HuH-7 (cell line): ENCODE results near the gene PLEKHA5.
"Not testable (repeated sequence)": the region's sequence is repeated elsewhere in the genome, so short reads cannot be mapped to it uniquely, and the experiment has no call there.

ENCODE experiments used
- DNase-seq: peaks from one replicate; pipeline ENCODE4 v3.0.0; 2011; ENCODE audit warnings: low spot score

PLEKHA5 gene

DNA sequence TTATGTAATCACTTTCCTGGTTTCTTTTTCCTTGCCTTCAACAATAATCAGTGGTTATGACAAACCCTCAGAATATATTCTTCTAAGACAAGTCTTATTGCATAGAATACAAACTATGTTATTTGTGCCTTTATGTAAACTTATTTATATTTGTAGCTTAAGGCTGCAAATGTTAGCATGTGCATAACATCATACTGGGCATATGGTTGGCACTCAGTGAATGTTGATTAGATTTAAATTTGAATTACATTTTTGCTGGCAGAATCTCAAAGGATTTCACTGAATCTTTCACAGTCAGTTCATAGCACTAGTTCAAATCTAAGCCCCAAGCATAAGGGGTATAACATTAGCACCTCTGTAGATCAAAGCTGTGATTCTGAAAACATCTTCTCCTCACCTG, 196.6 kb downstream of the PLEKHA5 start:
- no peak for DNase-seq

DNA sequence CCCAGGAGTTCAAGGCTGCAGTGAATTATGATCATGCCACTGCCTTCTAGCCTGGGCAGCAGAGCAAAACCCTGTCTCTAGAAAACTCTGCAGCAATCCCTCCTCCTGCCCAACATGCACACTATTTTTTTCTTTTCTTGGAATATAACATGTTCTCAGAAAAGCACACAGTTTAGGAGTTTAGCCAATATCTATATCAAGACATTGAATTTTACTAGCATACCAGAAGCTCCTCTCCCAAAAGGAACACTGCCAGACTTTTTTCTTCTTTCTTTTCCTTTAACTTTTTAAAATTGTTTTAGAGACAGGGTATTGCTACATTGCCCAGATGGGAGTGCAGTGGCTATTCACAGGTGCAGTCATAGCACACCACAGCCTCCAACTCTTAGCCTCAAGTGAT, 202.7 kb downstream of the PLEKHA5 start:
- DNase-seq: no peak

DNA sequence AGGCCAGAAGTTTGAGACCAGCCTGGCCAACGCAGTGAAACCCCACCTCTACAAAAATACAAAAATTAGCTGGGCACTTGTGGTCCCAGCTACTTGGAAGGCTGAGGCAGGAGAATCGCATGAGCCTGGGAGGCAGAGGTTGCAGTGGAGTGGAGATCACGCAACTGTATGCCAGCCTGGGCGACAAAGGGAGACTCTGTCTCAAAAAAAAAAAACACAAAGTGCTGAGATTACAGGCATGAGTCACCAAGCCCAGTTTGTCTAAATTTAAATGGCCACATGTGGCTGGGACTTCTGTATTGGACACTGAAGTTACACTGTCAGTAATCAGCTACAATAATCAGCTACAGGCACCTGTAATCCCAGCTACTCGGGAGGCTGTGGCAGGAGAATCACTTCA, 208.9 kb downstream of the PLEKHA5 start:
- no peak for DNase-seq

DNA sequence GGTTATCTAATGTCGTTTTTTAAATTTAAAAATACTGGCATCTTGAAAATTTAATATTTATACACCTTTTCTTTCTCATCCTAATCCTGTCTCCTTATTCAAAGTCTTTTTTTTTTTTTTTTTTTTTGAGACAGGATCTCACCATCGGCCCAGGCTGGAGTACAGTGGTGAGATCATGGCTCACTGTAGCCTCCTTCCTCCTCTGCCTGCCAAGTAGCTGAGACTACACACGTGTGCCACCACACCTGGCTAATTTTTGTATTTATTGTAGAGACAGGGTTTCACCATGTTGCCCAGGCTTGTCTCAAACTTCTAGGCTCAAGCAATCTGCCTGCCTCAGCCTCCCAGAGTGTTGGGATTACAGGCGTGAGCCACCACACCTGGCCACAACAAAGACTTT, 221.3 kb downstream of the PLEKHA5 start:
- DNase-seq: not testable (repeated sequence)

DNA sequence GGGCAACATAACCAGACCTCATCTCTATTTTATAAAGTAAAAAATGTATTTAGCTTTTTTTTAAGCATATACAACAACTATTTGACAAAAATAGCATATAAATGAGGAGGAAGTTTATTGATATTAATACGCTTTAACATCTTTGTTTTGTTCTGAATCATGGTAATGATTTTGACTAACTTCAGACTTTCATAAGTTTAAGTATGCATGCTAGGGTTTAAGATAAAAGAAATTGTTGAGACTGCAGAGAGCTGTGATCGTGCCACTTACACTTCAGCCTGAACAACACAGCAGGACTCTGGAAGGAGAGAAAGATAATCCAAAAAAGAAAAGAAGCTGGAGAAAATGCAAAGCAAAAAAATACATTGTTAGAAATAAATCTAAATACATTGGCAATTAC, 221.8 kb downstream of the PLEKHA5 start:
- no peak for DNase-seq

DNA sequence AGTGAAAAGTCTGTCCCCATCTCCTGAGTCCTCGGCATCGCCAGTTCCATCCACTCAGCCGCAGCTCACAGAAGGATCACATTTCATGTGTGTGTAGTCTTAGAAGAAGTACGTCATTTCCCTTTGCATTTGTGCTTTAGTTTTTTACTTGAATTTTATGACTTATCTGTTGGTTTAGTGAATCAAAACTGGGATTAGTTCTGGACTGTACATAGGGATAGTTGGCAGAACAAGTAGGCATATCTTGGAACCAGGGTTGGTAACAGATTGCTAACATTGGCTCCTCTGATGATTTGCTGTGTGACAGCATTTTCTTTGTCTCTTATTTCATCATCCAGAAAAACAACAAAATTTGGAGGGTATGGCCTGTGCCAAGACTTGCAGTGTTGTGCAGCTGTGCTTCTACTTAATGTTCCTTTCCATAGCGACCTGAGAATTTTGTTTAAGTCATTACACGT, 240.2 kb downstream of the PLEKHA5 start:
- DNase-seq: no peak

DNA sequence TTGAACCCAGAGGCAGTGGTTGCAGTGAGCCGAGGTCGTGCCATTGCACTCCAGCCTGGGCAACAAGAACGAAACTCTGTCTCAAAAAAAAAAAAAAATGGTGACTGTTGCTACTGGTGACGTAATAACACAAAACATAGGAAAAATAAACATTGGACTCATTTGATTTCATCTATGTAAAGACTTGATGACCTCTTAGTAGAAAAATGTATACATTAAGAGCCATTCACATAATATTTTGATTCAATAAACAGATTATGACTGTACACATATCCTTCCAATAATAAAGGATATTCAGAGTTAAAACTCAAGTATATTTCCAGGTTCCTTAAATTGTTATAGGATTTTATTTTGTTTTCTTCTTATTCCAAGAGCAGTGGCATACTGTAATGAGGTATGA, 244.1 kb downstream of the PLEKHA5 start:
- no peak for DNase-seq

DNA sequence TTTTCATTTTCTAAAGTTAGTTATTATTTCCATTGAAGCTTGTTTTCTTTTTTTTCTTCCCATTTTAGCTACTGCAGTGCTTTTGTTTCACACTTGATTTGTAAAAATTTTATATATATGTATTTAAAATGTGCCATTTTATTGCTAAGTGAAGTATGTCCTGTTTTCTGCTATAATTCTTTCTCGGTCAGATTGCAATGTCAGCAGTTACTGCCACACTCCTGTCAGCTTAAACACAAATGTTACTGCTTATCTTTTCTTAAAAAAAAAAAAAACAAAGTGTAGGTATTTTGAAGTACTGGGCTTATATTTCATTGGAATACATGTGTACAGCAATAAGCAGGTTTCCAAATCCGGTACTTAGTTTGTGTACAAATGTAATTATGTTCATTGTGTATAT, 246.4 kb downstream of the PLEKHA5 start:
- no peak for DNase-seq

DNA sequence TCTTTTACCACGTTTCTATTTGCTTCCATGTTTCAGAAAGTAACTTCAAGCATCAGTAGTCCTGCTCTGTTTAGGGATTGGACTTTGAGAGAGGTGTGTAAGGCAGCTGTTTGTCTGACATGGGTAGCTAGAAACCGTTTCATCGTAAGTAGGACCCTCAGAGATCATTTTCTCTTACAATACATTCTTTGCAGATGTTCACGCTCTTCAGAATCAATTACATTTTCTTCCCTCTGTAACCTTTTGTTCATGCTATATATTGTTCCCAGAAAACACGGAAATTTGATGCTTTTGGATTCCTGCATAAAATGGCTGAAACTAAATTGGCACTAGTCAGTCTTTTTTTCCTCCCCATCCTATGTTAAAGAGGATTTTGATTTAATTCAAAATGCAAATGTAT, 247.2 kb downstream of the PLEKHA5 start:
- DNase-seq: no peak

DNA sequence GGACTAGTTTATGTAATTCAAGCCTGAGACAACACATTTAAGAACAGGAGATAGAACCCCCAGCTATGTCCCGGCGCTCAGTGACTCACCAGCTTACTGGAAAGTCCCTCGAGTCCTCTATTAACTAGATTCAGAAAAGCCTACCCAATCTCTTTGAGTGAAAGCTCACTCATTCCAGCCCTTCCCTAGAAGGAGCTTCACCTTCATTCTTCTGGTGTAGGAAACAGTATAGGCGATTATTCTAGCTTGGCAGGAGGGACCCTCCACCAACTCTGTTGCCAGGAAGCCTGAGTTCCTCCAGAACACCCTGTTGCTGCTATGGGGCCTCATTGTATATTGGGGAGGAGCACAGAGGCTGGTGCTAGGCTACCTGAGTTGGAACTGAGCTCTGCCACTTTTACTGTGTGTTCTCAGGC, 252.6 kb downstream of the PLEKHA5 start:
- no peak for DNase-seq

DNA sequence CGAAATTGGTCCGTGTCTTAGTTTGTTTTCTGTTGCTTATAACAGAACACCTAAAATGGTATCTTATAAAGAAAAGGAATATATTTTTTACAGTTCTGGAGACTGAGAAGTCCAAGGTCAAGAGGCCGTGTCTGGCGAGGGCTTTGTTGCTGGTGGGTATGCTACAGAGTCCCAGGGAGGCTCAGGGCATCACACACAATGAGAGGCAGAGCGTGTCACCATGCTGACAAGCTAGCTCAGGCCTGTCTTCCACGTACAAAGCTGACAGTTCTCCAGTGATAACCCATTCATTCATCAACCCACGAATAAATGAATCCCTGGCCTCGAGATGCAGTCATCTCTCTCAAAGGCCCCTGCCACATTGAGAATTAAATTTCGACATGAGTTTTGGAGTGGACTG, 253.0 kb downstream of the PLEKHA5 start:
- no peak for DNase-seq

DNA sequence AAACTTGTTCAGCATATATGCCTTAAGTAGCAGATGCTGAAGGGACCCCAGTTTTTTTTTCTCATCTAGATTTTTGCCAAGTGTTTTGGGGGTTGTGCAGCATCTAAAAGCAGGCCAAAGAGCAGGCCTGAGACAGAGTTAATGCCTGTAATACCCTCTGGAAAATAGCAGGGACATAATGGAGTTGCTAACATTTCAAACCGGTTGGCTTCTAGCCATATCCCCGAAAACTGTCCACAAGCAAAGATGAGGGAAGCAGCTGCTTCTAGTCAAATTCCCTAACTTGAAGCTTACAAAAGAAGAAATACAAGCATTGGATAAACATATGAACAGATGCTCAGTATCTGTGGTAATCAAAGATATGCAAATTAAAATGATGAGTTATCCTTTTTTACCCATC, 257.6 kb downstream of the PLEKHA5 start:
- no peak for DNase-seq

DNA sequence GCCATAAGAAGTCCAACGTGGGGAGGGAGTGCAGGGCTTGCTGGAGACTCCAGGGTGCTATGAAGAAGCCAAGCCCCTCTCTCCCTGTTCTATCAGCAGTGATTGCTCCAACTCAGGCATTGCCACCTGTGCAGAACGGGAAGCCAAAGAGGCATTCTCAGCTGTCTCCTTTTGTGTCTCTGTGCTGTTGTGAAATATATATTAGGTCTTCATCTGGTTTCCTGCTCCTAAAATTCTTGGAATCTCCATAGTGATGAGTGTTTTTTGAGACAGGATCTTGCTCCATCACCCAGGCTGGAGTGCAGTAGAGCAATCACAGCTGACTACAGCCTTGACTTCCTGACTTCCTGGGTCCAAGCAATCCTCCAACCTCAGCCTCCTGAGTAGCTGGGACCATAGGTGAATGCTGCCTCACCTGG, 258.6 kb downstream of the PLEKHA5 start:
- no peak for DNase-seq

DNA sequence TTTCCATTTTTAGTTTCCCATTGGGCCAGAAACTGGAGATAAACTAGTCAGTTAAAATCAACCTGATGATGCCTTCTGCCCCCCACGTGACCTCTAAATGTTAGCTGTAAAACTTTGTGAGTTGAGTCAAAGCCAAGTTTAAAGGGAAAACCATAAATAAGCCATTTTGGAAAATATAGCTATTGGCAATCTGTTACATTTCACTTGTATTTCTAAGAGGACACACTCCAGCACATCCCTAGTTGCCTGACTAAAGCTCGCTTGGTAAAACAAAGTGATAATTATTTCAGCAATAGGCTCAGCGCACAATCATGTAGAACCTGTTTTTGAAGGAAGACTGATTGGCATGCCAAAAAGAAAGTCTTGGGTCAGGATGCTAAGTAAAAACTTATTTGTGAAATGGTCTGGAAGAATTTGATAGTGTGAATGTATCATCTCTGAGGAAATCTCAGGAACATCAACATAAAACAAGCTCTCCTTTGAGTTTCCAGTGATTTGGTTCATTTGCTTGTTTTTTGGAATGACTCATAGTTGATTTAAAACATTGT, 260.6 kb downstream of the PLEKHA5 start:
- DNase-seq: no peak

DNA sequence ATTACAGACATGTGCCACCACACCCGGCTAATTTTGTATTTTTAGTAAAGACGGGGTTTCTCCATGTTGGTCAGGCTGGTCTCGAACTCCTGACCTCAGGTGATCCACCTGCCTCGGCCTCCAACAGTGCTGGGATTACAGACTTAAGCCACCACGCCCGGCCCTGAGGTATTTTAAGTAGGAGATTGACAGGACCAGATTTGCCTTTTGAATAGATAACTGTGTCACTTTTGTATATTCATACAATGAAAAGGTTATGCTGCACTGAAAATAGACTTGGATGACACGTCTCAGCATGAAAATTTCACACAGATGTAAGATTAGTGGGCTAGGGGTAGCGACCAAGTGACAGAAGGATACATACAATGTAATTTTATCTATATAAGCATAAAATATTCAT, 263.1 kb downstream of the PLEKHA5 start:
- DNase-seq: not testable (repeated sequence)

DNA sequence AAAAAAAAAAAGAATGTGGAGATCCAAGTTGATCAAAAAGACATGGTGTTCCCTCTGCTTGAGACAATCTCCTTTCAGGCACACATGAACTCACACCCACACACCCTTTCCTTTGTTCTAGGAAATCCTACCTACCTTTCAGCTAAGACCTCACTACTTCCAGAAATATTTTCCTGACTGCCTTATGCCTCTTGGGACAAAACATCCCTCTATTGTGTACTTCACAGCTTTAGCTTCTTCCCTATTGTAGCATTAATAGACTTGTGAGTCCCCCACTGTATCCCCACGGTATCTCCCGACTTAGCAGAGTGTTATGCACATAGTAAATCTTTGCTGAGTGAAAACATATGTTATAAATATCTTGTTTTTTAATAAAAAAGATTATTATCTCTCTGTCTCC, 264.9 kb downstream of the PLEKHA5 start:
- DNase-seq: no peak

DNA sequence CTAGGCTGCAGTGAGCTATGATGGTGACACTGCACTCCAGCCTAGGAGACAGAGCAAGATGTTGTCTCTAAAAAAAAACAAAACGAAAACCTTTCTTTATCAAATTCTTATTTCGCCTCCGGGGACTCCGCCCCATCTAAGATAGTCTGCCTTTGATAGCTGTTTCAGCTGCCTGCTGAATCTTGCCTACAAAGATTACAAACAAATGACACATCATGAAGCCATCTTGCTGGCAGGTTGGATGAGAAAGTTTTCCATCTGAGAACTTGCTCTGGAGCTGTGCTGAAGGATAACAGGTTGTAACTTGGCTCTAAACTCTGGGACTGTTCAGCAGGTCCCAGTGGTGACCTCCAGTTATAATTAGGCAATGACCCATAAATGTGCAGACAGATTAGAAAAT, 268.0 kb downstream of the PLEKHA5 start:
- DNase-seq: no peak

DNA sequence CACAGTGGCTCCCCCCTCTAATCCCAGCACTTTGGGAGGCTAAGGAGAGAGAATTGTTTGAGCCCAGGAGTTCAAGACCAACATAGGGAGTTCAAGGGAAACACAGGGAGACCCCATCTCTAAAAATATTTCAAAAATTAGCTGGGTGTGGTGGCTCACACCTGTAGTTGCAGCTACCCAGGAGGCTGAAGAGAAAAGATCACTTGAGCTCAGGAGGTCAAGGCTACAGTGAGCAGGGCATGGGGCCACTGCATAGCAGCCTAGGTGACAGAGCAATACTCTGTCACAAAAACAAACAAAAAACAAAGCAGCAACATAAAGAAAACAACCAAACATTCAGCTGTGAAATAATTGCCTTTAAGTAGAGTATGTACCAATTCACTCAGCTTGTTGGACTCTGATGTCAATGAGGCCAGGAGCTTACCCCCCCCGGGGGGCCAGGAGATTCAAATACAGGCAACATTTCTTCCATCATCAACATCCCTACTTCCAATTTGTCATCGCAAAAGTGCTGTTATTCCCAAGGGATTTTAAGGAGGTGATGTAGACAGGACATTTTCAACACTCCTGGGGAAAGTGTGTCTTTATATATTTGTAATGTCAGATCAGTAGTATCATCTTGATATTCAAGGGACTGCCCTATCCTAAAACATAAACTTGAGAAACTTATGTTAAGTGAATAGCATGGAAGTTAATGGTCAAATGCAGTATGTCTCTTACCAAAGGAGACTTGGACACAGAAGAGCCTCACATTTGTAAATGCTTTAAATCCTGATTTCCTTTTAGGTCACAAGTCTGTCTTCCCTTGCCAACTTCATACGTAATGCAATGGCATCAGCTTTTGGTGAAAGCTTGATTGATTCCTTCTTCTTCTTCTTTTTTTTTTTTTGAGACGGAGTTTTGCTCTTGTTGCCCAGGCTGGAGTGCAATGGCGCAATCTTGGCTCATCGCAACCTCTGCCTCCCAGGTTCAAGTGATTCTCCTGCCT, 269.1 kb downstream of the PLEKHA5 start:
- DNase-seq: no peak

DNA sequence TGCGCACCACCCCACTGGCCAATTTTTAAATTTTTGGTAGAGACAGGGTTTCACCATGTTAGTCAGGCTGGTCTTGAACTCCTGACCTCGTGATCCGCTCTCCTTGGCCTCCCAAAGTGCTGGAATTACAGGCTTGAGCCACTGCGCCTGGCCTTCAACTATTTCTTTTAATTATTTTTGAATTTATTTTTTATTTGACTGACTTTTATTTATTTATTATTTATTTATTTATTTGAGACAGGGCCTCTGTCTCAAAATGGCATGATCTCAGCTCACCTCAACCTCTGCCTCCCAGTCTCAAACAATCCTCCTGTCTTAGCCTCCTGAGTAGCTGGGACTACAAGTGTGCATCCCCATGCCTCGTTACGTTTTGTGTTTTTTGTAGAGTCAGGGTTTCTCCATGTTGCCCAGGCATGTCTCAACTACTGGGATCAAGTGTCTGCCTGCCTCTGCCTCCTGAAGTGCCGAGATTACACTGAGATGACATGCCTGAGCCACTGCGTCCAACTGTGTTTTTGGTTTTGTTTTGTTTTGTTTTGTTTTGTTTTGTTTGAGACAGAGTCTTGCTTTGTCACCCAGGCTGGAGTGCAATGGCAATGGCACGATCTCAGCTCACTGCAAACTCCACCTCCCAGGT, 271.2 kb downstream of the PLEKHA5 start:
- not testable (repeated sequence) for DNase-seq

DNA sequence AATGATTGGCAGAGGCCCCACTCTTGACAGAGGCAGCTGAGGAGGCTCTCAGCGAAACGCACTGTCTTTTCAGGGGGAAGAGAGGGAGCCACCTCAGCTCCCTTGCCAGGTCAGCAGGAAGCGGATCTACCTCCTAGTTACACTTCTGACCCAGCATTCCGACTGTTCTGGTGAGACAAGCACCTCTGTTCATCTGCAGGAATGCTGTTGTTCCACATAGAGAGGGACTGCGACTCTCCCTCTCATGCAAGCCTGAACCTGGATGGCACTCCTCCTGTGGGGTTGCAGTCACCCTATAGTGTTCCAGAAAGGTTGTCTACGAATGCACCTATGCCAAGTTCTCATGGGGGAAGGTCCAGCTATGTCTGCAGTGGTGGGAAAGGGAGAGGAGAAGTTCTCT, 272.7 kb downstream of the PLEKHA5 start:
- DNase-seq: no peak

DNA sequence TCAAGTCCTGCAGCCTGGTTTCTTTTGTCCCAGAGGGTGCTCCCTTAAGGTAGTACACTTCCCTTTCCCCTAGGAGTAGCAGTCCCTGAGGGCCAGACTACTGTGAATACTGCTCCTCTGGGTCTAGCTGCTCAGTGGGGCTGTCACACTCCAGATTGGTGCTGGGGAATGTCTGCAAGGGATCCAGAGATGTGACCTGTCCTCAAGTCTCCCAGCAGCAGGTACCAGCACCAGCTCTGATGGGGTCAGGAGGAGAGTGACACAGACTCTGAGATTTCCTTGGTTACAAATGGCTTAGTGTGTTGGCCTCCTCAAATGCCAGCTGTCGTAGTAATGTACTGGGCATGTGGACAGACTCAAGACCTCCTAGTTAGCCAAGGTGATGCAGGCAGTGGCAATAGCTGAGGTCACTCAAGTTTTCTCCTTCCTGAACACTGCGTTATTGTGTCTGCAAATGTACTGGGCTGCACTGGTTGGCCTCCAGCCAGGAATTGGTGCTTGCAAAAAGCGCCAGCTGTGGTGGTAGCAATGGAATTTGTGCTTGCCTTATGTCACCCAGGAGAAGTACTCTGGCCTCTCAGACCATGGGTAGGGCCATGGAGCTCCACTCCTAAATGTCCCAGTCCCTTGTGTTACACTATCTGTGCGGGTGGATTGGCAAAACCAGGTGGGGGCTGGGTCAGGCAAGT, 273.4 kb downstream of the PLEKHA5 start:
- peak; percentile 30 for DNase-seq

DNA sequence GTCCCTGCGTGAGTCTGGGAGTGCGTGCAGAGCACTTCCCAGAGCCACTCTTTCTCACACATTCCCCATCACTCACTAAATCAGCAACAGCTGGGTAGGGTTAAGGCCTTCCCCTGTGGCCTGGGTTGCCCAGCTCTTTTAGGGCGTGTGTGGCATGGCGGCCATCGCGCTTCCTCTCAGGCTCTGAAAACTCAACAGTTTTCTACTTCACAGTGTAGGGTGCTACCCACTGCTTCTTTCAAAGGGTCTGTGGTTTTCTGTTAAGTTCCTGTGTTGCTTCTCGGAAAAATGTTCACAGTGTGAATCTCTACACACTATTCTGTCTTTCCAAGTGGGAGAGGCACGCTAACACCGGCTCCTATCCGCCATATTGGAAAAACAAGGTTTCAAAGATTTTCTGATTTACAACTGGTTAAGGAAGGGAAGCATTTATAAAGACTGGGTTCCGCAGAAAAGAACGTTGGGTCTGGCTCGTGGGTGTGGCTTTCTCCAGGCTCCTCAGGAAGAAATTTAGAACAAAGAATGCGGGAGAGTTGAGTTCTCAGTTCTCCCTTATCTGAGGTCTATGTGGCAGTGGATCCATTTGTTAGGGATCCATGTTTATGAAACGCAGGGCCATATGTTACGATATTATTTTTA, 274.8 kb downstream of the PLEKHA5 start:
- DNase-seq: no peak
